PC-3 (cell line): Measurements from ENCODE around the gene SSUH2. TPM values are rescaled to one million over a fixed set of nuclear protein-coding genes. Genes with fewer than 3 reads are reported as not detected.

Experiments used
- ATAC-seq: fragments of 200-7000 bp; cut with Tn5 transposase; 2 replicates; pipeline ENCODE4 v1.9.1; 2020; ENCODE audit warnings: mild to moderate bottlenecking, moderate library complexity
- BruUV-seq: library from RNA; stranded (reverse); fragments of 400-500 nt; replicated peaks from 2 replicates; lab custom pipeline; 2021; lab: Mats Ljungman, UMichigan
- CTCF ChIA-PET: fragments of 300-600 bp; sonication (Branson Sonifier 250); formaldehyde crosslinking; loops from one replicate; lab custom pipeline; 2022; ENCODE audit warnings: antibody characterized with exemption; lab: Charles Lee
- POLR2A ChIA-PET: fragments of 300-600 bp; sonication (Branson Sonifier 250); formaldehyde crosslinking; loops from one replicate; lab custom pipeline; 2022; ENCODE audit warnings: antibody characterized with exemption; ENCODE audit not compliant: unreplicated experiment; lab: Charles Lee
- DNase-seq: peaks from one replicate; pipeline ENCODE4 v3.0.0-alpha.2; 2015
- H2AFZ ChIP-seq: fragments of 300-600 bp; sonication (generic); 2 replicates; pipeline ENCODE4 v1.6.0; 2016; ENCODE audit warnings: antibody characterized with exemption, low read length
- H3F3A ChIP-seq: fragments of 300-600 bp; sonication (generic); one replicate; pipeline ENCODE4 v1.6.0; 2017; ENCODE audit warnings: antibody characterized with exemption, low read length, control low read depth, mild to moderate bottlenecking; ENCODE audit not compliant: unreplicated experiment
- H3K27ac ChIP-seq: fragments of 300-600 bp; sonication (generic); 2 replicates; pipeline ENCODE4 v1.5.1; 2016; ENCODE audit warnings: mild to moderate bottlenecking, low read length
- H3K27me3 ChIP-seq: fragments of 300-600 bp; sonication (generic); 2 replicates; pipeline ENCODE4 v1.6.1; 2016; ENCODE audit warnings: low read length, mixed read lengths
- H3K36me3 ChIP-seq: fragments of 300-600 bp; sonication (generic); 2 replicates; pipeline ENCODE4 v1.6.1; 2016; ENCODE audit warnings: low read depth, mixed run types, low read length, mixed read lengths
- H3K4me1 ChIP-seq: fragments of 300-600 bp; sonication (generic); 2 replicates; pipeline ENCODE4 v1.5.1; 2016; ENCODE audit warnings: low read length; ENCODE audit not compliant: insufficient read depth
- H3K4me2 ChIP-seq: fragments of 300-600 bp; sonication (generic); 2 replicates; pipeline ENCODE4 v1.6.0; 2016; ENCODE audit warnings: low read length
- H3K4me3 ChIP-seq: fragments of 300-600 bp; sonication (generic); 2 replicates; pipeline ENCODE4 v1.5.1; 2016; ENCODE audit warnings: mild to moderate bottlenecking, low read length, mixed read lengths
- H3K79me2 ChIP-seq: fragments of 300-600 bp; sonication (generic); 2 replicates; pipeline ENCODE4 v1.6.1; 2017; ENCODE audit warnings: low read length, mixed read lengths
- H3K9ac ChIP-seq: fragments of 300-600 bp; sonication (generic); 2 replicates; pipeline ENCODE4 v1.6.0; 2016; ENCODE audit warnings: mild to moderate bottlenecking, low read length
- H3K9me2 ChIP-seq: fragments of 300-600 bp; sonication (generic); replicated peaks from 2 replicates; pipeline ENCODE4 v1.6.1; 2016; ENCODE audit warnings: mixed run types, low read length, mixed read lengths
- H3K9me3 ChIP-seq: fragments of 300-600 bp; sonication (generic); 2 replicates; pipeline ENCODE4 v1.6.1; 2016; ENCODE audit warnings: low read length, mixed read lengths
- H4K20me1 ChIP-seq: fragments of 300-600 bp; sonication (generic); 2 replicates; pipeline ENCODE4 v1.6.1; 2016; ENCODE audit warnings: low read length, mixed read lengths
- EZH2 ChIP-seq: fragments of 300-600 bp; sonication (generic); IDR thresholded peaks from one replicate; pipeline ENCODE4 v1.6.1; 2017; ENCODE audit warnings: antibody characterized with exemption, mild to moderate bottlenecking, low read length; ENCODE audit not compliant: unreplicated experiment
- EZH2phosphoT487 ChIP-seq: fragments of 300-600 bp; sonication (generic); IDR thresholded peaks from 2 replicates; pipeline ENCODE4 v1.6.1; 2018; ENCODE audit warnings: mild to moderate bottlenecking, antibody characterized with exemption, low read length, borderline replicate concordance
- intact Hi-C: fragments of 100-400 bp; cut with micrococcal nuclease; formaldehyde crosslinking; loops from 2 replicates; pipeline ENCODE4 v1.9.0; 2023
- total RNA-seq: library from RNA; depleted of rRNA; stranded (reverse); fragments of >200 nt; gene quantifications from 2 replicates; pipeline ENCODE4 v1.2.3, GENCODE V29; 2014
- TF ChIP-seq, protein P1 (sequence below): fragments of 300-600 bp; sonication (generic); conservative IDR thresholded peaks from 2 replicates; pipeline ENCODE4 v1.5.1; 2017; ENCODE audit warnings: antibody characterized with exemption, low read depth, mild to moderate bottlenecking, low read length

SSUH2 gene
- total RNA-seq, 1 experiment from 2014 or later, result 0.44 TPM

DNA sequence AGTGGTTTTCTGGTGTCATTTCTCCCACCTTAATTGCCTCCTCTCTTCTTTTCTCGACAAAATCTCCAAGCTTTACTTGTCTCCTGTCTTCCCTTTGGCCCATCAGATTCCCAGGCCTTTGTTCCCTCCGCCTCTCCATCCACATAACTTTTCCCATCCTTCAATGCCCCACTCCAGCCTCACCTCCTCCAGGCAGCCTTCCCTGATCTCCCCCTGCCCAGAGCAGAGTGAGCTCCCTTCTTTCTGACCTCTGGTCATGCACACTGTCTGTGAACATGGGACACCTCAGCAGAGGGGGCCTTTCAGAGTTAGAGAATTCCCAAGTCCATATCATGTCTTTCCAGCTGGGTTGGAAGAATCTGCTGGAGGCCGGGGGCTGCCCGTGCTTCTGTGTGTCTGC lies 14.6 kb upstream of the SSUH2 start:
- Histone ChIP-seq H3K9ac (no peak overlapping the region), H4K20me1 (no peaks in the 10 kb centered on the region), H3K4me2 (no peak overlapping the region), H3K27me3 (no peaks in the 10 kb centered on the region), H3F3A (no peaks in the 10 kb centered on the region), H3K79me2 (no peaks in the 10 kb centered on the region), H2AFZ (no peak overlapping the region), H3K4me3 (no peak overlapping the region), H3K36me3 (no peaks in the 10 kb centered on the region), H3K9me2 (no peaks in the 10 kb centered on the region), H3K4me1 (peaks cover 16% of the 10 kb centered on the region), H3K9me3 (no peaks in the 10 kb centered on the region), H3K27ac (no peak overlapping the region)
- CTCF ChIA-PET, result no interaction called here
- POLR2A ChIA-PET, result no interaction called here
- intact Hi-C loops, result no loop called here
- ATAC-seq (no peak), DNase-seq (no peak)
- no TSS peak for BruUV-seq
- TF ChIP-seq EZH2phosphoT487 (no peak), EZH2 (no peak)
- TF ChIP-seq, protein P1, sequence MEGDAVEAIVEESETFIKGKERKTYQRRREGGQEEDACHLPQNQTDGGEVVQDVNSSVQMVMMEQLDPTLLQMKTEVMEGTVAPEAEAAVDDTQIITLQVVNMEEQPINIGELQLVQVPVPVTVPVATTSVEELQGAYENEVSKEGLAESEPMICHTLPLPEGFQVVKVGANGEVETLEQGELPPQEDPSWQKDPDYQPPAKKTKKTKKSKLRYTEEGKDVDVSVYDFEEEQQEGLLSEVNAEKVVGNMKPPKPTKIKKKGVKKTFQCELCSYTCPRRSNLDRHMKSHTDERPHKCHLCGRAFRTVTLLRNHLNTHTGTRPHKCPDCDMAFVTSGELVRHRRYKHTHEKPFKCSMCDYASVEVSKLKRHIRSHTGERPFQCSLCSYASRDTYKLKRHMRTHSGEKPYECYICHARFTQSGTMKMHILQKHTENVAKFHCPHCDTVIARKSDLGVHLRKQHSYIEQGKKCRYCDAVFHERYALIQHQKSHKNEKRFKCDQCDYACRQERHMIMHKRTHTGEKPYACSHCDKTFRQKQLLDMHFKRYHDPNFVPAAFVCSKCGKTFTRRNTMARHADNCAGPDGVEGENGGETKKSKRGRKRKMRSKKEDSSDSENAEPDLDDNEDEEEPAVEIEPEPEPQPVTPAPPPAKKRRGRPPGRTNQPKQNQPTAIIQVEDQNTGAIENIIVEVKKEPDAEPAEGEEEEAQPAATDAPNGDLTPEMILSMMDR, result no peak

- Histone ChIP-seq H3K27ac (peak overlapping the region; percentile 20; the same call in 1 of the 2 replicates), H3K4me2 (peak overlapping the region; percentile 45), H3K4me3 (no peak overlapping the region), H3K9me2 (no peaks in the 10 kb centered on the region), H2AFZ (peak overlapping the region; percentile 37; the same call in 1 of the 2 replicates), H3K79me2 (no peaks in the 10 kb centered on the region), H3K4me1 (peaks cover 16% of the 10 kb centered on the region), H3K36me3 (no peaks in the 10 kb centered on the region), H3K9ac (no peak overlapping the region), H4K20me1 (no peaks in the 10 kb centered on the region), H3F3A (no peaks in the 10 kb centered on the region), H3K27me3 (no peaks in the 10 kb centered on the region), H3K9me3 (no peaks in the 10 kb centered on the region)
- TF ChIP-seq EZH2phosphoT487, result no peak
- TF ChIP-seq, protein P1, result no peak
- TF ChIP-seq EZH2, result no peak
- intact Hi-C loops, result no loop called here
- BruUV-seq, result no TSS peak
- ChIA-PET POLR2A (no interaction called here), CTCF (no interaction called here)
- ATAC-seq, result peak; percentile 84
- DNase-seq, result peak; percentile 75
Measured at GRCh38 chr3:8658306-8659212, 14.0 kb upstream of the SSUH2 start.

DNA sequence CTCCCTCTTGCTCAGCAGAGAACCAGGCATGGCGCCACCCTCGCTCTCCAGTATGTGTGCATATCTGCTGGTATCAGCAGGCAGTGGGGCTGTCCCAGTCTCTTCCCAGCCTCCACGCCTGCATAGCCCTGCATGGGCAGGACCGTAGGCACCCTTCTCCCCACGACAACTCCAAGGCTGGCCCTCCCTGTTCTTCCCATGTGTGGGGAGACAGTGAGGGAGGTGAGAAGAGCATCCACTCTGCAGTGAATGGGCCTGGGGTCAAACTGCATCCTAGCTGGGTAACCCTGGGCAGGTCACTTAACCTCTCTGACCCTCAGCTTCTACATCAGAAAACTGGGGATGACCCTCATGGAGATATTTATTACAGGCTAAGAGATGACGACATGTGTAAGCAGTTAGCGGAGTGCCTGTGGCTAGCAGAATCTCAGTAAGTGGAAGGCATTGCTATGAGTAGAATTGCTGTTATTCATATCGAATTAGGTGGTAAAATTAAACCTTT lies 13.3 kb upstream of the SSUH2 start:
- POLR2A ChIA-PET, result no interaction called here
- Histone ChIP-seq H3K9me2 (no peaks in the 10 kb centered on the region), H3K27me3 (no peaks in the 10 kb centered on the region), H3F3A (no peaks in the 10 kb centered on the region), H3K9me3 (no peaks in the 10 kb centered on the region), H2AFZ (peak overlapping the region; percentile 37; the same call in 1 of the 2 replicates), H3K79me2 (no peaks in the 10 kb centered on the region), H3K4me2 (peak overlapping the region; percentile 45), H3K4me1 (peaks cover 16% of the 10 kb centered on the region), H4K20me1 (no peaks in the 10 kb centered on the region), H3K4me3 (no peak overlapping the region), H3K27ac (peak overlapping the region; percentile 20; the same call in 1 of the 2 replicates), H3K9ac (no peak overlapping the region), H3K36me3 (no peaks in the 10 kb centered on the region)
- TF ChIP-seq EZH2phosphoT487 (no peak), EZH2 (no peak)
- TF ChIP-seq, protein P1, result no peak
- intact Hi-C loops, result no loop called here
- BruUV-seq, result no TSS peak
- ATAC-seq, result no peak
- peak; percentile 11 for DNase-seq
- CTCF ChIA-PET, result no interaction called here
